22Rv1 (cell line): ENCODE measurements around the gene DHRS3.

Experiments
- ZFX ChIP-seq: fragments of 450-650 bp; IDR thresholded peaks from 2 replicates; pipeline ENCODE4 v1.6.1; 2017; ENCODE audit warnings: antibody characterized with exemption, borderline replicate concordance
- TF ChIP-seq, protein P1 (sequence below): fragments of 450-650 bp; IDR thresholded peaks from 2 replicates; pipeline ENCODE4 v1.5.1; 2017; ENCODE audit warnings: mild to moderate bottlenecking

DNA sequence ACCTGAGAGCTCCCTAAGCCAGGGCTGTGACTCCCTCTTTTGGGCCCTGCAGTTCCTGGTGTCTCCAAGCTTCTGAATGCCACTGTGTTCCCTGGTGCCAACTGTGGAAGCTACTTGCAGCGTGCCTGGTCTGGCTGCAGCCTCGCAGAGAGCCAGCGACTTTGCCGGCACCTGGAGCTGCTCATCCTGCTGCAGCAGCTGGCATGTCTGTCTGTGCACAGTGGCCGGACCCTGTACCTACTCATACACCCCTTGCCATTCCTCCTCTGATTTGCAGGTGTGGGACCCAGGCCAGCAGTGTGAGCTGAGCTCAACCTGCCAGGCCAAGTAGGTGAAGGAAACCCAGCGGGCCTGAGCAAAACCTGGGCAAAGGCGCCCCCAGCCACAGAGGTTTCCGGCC lies 13.6 kb upstream of the DHRS3 start:
- TF ChIP-seq, protein P1, sequence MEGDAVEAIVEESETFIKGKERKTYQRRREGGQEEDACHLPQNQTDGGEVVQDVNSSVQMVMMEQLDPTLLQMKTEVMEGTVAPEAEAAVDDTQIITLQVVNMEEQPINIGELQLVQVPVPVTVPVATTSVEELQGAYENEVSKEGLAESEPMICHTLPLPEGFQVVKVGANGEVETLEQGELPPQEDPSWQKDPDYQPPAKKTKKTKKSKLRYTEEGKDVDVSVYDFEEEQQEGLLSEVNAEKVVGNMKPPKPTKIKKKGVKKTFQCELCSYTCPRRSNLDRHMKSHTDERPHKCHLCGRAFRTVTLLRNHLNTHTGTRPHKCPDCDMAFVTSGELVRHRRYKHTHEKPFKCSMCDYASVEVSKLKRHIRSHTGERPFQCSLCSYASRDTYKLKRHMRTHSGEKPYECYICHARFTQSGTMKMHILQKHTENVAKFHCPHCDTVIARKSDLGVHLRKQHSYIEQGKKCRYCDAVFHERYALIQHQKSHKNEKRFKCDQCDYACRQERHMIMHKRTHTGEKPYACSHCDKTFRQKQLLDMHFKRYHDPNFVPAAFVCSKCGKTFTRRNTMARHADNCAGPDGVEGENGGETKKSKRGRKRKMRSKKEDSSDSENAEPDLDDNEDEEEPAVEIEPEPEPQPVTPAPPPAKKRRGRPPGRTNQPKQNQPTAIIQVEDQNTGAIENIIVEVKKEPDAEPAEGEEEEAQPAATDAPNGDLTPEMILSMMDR = no peak
- TF ChIP-seq ZFX = no peak
